GM19193 (cell line): ENCODE results near the gene CCDC51.
A peak's percentile ranks its signal among the peaks of the same experiment; 100 is the strongest.

ENCODE experiments used
- POLR2A ChIP-seq: IDR thresholded peaks from 4 replicates; pipeline ENCODE4 v1.6.1; 2011; ENCODE audit not compliant: insufficient read depth, insufficient read length; ENCODE audit errors: extremely low read depth

Gene CCDC51

DNA sequence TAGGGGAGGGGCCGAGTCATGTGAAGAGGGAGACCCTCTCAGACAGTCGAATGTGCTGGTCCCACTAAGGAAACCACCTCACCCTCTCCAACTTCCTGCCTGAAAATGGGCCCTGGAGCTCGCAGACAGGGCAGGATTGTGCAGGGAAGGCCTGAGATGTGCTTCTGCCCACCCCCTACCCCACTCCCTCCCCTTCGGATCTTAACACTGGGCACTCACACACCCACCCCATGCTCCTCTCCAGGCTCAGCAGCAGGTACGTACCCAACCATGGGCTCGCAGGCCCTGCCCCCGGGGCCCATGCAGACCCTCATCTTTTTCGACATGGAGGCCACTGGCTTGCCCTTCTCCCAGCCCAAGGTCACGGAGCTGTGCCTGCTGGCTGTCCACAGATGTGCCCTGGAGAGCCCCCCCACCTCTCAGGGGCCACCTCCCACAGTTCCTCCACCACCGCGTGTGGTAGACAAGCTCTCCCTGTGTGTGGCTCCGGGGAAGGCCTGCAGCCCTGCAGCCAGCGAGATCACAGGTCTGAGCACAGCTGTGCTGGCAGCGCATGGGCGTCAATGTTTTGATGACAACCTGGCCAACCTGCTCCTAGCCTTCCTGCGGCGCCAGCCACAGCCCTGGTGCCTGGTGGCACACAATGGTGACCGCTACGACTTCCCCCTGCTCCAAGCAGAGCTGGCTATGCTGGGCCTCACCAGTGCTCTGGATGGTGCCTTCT, 26.6 kb upstream of the CCDC51 start:
- TF ChIP-seq POLR2A: peak; percentile 6

DNA sequence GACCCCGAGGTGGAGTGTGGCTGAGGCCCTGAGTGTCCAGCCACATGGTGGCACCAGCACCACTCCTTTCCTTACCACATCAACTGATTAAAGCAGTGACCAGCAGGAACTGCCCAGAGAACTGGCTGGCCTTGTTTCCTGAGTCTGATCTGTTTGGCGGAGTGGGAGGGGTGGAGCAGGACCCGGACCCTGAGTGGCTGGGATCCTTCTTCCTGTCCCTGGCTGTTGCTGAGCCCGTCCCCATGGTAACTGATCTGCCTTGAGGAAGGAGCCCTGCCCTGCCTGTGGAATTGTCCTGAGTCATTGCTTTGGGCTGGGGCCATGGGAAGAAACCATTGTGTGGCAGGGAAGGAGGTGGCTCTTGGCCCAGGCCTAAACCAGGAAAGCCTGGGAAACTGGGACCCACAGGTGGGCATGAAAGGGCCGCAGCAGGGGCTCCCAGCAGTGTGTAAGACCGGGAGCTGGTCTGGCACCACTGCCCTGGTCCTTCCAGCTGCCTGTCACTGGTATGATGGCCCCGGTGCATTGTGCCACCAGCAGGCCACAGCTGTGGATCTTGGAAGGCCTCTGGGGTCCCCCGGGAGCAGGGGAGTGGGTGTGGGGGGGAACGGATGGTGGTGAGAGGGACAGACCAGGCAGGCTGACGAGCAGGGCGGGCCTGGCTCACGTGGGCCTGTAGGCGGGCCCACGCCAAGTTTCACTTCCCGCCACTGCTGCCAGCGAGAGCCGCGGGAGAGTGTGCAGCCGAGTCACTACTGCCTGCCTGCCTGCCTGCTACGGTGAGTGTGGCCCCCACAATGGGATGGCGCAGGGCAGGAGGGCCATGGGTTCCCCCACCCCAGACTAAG, 25.8 kb upstream of the CCDC51 start:
- TF ChIP-seq POLR2A: peak; percentile 97

DNA sequence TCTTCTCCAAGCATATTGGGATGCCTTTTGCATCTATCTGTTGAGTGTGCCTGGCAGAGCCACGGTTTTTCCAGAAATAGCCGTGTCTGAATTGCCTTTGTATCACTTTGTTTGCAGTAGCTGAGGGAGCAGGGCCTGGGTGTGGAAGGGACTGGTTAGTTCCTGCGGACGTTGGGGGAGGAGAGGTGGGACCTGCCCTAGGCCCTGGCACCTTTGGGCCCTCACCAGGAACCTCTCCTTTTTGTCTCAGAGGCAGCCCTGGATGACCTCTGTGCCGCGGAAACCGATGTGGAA, 25.3 kb upstream of the CCDC51 start:
- no peak for TF ChIP-seq POLR2A

DNA sequence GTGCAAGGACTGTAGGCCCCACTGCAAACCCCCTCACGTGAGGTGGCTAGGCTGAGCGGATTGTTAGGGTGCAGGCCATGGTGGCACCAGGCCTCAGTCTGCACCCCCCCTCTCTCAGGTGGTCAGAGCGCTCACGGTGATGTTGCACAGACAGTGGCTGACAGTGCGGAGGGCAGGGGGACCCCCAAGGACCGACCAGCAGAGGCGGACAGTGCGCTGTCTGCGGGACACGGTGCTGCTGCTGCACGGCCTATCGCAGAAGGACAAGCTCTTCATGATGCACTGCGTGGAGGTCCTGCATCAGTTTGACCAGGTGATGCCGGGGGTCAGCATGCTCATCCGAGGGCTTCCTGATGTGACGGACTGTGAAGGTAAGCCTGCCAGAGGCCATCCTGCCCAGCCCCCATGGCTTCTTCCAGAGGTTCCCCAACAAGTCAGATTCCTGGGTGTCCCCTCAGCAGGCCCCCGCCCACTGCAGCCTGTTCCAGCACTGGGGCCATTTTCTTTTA, 24.8 kb upstream of the CCDC51 start:
- TF ChIP-seq POLR2A: no peak

DNA sequence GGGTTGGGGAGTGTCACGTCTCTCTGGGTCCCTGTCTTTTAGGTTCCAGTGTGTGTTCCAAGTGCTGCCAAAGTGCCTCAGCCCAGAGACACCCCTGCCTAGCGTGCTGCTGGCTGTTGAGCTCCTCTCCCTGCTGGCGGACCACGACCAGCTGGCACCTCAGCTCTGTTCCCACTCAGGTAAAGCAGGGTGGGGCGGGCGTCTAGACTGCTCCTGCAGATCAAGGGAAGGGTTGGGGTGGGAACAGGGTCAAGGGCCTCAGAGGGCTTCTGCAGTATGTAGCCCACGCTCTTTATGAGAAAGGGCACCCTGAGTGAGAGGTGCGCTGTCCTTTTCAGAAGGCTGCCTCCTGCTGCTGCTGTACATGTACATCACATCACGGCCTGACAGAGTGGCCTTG, 23.8 kb upstream of the CCDC51 start:
- no peak for TF ChIP-seq POLR2A

DNA sequence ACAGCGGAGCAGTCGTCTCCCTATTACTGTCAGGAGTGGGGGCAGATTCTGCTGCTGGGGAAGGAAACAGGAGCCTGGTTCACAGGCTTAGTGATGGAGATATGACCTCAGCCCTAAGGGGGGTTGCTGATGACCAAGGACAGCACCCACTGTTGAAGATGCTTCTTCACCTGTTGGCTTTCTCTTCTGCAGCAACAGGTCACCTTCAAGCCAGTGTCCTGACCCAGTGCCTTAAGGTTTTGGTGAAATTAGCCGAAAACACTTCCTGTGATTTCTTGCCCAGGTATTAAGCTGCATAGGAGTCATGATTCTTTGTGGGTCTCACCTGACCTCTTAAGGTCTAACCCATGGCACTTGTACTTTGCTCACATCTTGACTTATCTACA, 20.6 kb upstream of the CCDC51 start:
- no peak for TF ChIP-seq POLR2A

DNA sequence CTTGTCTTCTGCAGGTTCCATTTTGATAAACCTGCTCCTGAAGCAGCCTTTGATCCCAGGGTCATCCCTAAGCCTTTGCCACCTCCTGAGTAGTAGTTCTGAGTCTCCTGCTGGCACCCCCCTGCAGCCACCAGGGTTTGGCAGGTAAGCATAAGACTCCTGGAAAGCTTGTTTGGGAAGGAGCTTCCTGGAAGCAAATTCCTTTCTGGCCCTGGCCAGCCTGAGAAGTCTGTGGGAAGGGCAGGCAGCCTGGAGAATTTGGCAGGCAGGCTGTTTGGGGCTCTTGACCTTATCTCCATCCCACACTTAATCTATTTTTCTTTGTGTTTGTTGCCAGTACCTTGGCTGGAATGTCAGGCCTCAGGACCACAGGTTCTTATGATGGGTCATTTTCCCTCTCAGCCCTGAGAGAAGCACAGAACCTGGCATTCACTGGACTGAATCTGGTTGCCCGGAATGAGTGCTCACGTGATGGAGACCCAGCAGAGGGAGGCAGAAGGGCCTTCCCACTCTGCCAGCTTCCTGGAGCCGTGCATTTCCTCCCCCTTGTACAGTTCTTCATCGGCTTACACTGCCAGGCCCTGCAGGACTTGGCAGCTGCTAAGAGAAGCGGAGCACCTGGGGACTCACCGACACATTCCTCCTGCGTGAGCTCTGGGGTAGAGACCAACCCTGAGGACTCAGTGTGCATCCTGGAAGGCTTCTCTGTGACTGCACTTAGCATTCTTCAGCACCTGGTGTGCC, 20.0 kb upstream of the CCDC51 start:
- TF ChIP-seq POLR2A: no peak

DNA sequence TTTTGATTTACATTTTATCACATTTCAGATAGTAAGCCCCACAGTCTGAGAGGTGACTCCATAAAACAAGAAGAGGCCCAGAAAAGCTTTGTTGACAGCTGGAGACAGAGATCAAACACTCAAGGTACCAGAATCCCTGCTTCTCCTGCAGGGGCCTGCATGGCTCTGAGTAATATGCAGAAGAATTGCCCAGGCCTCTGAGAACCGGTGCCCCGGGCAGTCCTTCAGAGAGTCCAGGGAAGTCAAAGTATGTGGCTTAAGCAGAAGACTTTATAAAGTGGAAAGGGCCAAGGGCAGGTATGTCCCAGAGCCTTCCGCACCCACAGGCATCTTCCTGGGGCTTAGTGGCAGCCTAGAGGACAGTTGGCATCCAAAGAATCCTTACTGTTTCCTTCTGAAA, 19.4 kb upstream of the CCDC51 start:
- TF ChIP-seq POLR2A: no peak

DNA sequence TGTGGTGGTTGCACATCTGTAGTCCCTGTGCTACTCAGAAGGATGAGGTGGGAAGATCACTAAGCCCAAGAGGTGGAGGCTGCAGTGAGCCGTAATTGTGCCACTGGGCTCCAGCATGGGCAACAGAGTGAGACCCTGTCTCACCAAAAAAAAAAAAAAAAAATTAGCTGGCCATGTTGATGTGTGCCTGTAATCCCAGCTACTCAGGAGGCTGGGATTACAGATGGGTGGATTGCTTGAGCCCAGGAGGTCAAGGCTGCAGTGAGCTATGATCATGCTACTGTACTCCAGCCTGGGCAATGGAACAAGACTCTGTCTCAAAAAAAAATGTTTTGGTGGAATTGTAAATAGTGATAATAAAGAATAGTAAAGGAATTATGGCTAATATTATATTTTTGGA, 16.5 kb upstream of the CCDC51 start:
- TF ChIP-seq POLR2A: no peak

DNA sequence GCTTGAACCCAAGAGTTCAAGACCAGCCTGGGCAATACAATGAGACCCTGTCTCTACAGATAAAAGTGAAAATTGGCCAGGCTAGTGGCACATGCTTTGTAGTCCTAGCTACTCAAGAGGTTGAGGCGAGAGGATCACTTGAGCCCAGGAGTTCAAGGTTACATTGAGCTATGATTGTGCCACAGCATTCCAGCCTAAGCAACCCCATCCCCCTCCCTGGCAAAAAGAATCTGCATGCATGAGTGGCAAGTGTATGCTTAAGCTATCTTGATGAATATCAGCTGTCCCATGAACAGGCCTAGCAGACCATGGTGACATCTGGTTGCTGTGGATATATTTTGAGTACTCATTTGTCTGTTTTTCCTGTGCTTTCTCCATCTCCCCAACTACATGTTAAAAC, 11.4 kb upstream of the CCDC51 start:
- TF ChIP-seq POLR2A: no peak

DNA sequence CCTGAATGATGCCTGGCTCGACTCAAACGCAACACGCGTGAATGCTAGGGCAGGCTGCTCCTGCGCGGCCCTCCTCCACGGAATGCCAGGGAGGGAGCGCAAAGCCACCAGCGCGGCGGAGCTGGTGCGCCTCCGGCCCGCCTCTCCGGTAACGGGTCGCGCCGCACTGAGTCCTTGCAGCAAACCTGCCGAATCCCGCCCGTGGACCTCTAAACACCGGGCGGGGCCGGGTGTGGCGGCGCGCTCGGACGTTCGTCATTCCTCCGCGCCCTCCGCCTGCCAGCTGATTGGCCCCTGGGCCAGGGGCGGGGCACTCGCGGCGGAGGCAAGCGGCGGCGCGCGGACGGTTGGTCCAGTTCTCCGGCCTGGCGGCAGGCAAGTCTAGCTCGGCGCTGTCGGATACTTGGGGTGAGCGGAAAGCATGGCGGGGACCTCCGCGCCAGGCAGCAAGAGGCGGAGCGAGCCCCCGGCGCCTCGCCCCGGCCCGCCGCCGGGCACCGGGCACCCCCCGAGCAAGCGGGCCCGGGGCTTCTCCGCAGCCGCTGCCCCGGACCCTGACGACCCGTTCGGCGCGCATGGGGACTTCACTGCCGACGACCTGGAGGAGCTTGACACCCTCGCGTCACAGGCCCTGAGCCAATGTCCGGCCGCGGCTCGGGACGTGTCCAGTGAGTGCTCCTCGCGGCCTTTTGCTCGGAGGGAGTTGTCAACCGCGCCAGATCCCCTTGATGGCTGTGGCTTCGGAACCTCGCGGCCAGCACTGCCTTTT, 6.7 kb upstream of the CCDC51 start, which contains the start of gene ATRIP:
Gene ATRIP, plus strand, starts transcription at position 313 of the 769 bp plus-strand sequence. Its CDS starts 109 bp downstream, at position 422.
- TF ChIP-seq POLR2A: peak; percentile 95

DNA sequence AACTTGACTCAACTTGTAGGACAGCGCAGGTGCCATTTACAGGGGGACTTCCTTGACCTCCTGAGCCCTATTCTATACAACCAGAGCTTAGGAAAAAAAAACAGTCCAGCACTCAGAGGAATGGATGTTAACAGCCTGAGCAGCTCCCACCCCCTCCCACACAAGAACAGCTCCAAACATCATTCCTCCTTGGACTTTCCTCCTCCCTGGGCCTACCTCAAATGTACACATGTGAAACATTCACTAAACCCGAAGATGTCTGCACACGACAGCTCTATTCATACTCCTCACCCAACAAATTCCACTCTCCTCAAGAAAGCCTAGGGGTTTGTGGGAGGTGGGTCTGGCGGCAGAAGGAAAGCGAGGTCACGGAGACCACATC, 6.1 kb upstream of the CCDC51 start:
- TF ChIP-seq POLR2A: no peak

DNA sequence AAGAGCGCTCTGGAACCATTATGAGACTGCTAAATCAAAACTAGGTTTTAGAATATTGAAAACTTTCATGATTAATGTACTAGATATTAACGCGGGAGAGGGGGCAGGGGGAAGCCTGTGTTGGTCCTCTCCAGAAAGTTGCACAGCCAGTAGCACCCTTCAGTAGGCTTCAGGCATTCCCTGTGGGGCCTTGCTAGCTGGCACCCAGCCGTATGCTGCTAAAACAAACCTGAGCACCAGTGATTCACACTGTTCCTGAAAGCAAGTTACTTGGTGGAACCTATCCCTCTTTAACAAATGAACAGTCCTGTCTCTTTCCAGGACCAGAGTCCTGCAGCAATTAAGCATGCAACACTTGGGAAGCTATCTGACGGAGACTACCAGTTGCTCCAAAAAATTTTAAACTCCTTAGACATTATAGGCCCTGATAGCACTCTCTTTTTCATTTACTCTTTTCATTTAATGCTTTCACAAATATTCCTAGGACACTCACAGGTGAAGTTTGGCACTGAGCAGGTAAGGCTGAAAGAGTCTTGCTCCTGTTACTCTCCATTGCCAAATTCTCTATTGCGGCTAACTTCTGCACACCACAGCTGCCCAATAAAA, 5.5 kb upstream of the CCDC51 start:
- TF ChIP-seq POLR2A: no peak

DNA sequence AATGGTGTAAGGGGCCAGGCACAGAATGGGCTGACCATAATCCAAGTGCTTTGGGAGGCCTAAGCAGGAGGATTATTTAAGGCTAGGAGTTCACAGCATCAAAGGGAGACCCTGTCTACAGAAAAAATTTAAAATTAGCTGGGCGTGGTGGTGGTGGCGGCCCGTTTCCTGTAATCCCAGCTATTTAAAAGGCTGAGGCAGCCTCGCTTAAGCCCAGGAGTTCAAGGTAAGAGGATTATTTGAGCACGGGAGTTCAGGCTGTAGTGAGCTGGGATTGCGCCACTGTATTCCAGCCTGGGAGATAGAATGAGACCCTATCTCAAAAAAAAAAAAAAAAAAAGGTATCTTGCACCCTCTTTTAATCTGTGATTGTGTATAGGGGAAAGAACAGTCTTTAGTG, 2.0 kb upstream of the CCDC51 start:
- no peak for TF ChIP-seq POLR2A
